ENCODE measurements around the gene URI1.
"Not testable (repeated sequence)": the region's sequence is repeated elsewhere in the genome, so short reads cannot be mapped to it uniquely, and the experiment has no call there.

URI1 gene

GRCh38 chr19:29941828-29942403, at the start of gene URI1:
URI1 (plus strand) TSS chr19:29942239; CDS start chr19:29942548, 309 bp downstream.
- peak; percentile 89 for DNase-seq (ENCODE audit: low spot score)

DNA sequence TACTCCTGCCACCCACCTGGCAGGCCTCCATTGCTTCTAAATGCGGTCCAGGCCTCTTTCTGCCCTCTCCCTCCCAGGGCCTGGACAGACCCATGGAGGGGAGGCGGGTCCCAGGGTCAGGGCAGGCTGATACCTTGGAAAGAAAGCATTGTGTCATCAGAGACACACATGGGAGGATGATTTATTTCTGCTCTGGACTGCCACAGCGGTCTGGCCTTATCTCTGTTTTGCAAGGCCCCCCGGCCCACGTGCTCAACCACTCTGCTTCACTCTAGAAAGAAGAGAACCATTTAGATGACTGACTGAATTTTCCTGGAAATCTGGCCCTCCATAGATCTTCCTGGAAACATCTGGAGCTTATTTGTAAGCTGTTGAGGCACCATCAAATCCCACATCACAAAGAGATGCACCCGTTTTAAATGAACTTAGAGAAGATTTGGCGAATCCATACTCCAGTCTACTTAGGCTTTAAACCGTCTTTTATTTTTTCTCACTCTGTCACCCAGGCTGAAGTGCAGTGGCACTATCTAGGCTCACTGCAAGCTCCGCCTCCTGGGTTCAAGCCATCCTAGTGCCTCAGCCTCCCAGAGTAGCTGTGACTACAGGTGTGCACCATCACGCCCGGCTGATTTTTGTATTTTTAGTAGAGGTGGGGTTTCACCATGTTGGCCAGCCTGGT, 48.3 kb upstream of the URI1 start:
- no peak for DNase-seq (ENCODE audit: low spot score)

DNA sequence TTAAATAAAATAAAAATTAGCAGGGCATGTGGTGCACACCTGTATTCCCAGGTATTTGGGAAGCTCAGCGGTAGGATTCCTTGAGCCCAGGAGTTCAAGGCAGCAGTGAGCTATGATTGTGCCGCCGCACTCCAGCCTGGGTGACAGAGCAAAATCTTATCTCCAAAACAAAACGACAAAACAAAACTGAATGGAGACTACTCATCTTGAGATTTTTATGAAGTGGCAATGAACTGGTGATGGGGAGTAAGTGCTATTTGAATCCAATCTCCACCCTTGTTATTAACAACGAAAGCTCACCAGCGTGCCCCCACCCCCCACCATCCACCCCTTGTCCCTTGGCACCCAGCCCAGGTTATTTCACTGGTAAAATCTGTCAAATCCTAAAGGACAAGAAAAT, 45.2 kb upstream of the URI1 start:
- no peak for DNase-seq (ENCODE audit: low spot score)

DNA sequence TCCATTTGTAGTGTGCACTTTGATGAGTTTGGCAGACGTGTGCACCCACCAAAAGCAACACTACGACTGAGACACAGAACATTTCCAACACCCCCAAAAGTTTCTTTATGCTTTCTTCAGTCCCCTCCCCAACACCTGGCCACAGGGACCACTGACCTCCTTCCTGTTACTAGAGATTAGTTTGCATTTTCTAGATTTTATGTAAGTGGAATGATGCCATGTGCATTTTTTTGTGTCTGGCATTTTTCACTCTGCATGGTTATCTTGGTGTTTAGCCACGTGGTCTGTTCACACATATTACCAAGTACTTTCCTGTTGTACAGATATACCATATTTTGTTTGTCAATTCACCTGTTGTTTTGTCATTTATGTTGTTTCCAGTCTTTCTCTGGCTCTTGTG, 44.6 kb upstream of the URI1 start:
- no peak for DNase-seq (ENCODE audit: low spot score)

GRCh38 chr19:29904017-29904416, 38.0 kb upstream of the URI1 start:
- no peak for DNase-seq (ENCODE audit: low spot score)

DNA sequence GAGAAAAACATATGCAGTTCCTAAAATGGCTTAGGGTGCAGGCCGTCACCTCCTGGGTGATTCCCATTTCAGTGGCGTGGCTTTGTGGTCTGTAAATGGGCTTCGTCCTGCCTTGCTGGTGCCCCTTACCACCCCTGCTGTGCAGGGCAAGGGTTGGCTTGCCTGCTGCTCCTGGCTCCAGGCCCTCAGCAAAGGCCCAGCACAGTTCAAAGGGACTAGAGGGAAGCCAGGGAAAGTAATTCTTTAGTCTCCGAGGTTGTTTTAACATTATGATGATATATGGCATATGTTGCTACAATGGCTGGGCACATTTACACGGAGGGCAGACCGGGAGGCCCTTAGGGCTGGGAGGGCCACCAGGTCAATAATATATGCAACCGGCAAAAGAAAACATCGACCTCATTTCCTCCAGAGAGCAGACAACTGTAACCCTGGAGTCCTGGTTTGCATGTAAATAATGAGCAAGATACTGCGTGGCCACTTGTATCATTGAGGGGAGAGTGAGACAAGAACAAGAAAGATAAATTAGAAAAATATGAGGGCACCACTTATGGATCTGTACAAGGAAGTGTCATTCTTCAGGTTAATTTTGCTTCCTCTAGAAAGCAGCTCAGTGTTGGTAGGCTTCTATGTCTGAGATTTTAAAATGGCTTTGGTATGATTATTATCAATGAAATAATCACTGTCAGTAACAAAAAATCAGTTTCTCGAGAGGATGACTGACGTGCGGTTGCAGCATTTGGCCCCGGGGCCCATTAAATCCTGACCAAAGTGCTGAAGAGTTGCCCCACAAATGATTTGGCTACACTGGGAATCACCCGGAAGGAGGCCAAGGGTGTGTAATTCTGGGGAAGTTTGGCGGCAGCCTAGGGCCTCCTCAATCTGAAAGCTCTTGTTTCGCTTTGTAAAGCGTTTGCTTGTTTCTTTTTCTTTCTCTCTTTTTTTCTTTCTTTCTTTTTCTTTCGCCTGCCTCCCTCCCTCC, 32.8 kb upstream of the URI1 start:
- DNase-seq (ENCODE audit: low spot score), result no peak

- no peak for DNase-seq (ENCODE audit: low spot score)
These were observed 27.1 kb upstream of the URI1 start for GRCh38 chr19:29914933-29915332.

DNA sequence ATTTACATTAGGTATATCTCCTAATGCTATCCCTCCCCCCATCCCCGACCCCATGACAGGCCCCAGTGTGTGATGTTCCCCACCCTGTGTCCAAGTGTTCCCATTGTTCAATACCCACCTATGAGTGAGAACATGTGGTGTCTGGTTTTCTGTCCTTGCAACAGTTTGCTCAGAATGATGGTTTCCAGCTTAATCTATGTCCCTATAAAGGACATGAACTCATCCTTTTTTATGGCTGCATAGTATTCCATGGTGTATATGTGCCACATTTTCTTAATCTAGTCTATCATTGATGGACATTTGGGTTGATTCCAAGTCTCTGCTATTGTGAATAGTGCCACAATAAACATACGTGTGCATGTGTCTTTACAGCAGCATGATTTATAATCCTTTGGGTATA, 26.2 kb upstream of the URI1 start:
- not testable (repeated sequence) for DNase-seq (ENCODE audit: low spot score)

DNA sequence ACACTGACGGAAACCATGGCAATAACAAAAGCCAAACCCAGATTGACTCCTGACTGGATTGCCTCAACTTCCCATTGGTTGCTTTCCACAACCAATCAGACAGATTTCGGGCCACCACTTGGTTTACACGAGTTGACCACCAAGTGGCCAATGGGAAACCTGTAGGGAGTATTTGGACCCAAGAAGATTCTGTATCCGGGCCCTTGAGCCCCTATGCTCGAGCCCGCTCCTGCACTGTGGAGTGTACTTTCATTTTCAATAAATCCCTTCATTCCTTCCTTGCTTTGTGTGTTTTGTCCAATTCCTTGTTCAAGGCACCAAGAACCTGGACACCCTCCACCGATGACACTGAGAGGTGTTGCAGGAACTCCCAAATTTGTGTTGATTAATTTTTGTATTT, 24.1 kb upstream of the URI1 start:
- DNase-seq (ENCODE audit: low spot score), result no peak

GRCh38 chr19:29918891-29919290, 23.1 kb upstream of the URI1 start:
- no peak for DNase-seq (ENCODE audit: low spot score)

GRCh38 chr19:29922972-29923371, 19.1 kb upstream of the URI1 start:
- no peak for DNase-seq (ENCODE audit: low spot score)

DNA sequence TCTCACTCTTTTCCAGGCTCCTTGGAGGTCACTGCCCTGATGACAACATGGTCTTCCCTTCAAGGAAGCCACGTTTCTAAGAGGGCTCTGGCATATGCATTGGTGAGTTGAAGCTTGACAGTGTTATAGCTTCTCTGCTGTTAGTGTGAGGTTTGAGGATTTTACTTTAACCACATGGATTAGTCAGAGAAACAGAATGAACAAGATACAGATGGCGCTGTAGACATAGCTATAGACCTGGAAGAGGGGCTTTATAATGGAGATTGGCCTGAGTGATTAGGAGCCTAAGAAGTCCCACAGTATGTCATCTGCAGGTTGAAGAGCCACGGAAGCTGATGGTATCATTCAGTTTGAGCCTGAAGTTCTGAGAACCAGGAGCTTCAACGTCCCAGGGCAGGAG, 18.4 kb upstream of the URI1 start:
- DNase-seq (ENCODE audit: low spot score), result no peak

DNA sequence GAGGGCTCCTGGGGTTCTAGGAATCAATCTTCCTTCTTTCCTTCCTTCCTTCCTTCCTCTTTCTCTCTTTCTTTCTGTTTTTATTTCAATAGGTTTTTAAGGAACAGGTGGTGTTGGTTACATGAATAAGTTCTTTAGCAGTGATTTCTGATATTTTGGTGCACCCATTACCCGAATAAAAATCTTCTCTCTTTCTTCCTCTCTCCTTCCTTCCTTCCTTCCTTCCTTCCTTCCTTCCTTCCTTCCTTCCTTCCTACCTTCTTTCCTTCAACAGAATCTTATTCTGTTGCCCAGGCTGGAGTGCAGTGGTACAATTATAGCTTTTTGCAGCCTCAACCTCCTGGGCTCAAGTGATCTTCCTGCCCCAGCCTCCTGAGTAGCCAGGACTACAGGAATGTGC, 16.0 kb upstream of the URI1 start:
- no peak for DNase-seq (ENCODE audit: low spot score)

GRCh38 chr19:29926801-29927200, 15.2 kb upstream of the URI1 start:
- no peak for DNase-seq (ENCODE audit: low spot score)

DNA sequence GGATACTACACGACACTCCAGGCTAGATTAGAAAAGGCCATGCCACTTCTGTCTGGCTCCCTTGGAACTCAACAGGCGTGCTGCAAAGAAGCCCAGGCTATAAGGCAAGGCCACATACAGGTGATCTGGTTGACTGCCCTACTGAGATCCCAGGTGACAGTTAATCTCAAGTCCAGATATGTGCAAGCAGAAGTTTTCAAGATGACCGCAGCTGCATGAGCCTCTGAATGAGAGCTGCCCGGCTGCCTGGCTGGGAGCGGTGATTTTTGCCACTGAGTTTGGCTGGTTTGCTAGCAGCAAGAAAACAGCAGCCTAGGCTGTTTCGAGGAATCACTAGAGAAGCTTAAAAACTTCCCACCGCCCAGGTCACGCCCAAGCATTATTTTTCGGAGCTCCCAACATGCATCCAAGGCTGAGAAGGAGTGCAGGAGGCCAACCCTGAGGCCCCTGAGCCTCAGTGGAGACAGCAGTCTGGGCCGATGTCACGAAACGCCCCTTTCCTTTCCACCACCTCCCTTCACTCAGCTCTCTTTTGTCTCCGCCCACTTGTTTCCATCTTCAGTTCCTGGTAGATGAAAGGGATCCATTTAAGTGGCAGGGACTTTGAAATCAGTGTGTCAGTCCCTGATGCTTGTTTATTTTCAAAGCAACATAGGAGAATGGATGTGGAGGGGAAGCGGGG, 14.0 kb upstream of the URI1 start:
- DNase-seq (ENCODE audit: low spot score), result peak; percentile 62

DNA sequence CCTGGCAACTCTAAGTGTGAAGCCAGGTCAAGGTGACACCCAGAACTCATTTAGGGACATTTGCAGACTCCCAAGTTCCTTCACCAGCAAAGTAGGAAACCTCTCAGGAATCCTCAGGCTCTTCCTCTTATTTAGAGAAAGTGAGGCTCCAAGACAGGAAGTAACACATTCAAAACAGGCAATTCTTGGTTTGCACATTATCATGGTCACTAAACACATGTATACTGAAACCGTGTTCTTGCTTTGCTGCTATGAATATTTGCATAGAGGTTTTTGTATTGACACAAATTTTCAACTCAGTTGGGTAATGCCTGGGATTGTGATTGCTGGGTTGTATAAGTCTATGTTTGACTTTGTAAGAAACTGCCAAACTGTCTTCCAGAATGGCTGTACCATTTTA, 13.2 kb upstream of the URI1 start:
- no peak for DNase-seq (ENCODE audit: low spot score)

DNA sequence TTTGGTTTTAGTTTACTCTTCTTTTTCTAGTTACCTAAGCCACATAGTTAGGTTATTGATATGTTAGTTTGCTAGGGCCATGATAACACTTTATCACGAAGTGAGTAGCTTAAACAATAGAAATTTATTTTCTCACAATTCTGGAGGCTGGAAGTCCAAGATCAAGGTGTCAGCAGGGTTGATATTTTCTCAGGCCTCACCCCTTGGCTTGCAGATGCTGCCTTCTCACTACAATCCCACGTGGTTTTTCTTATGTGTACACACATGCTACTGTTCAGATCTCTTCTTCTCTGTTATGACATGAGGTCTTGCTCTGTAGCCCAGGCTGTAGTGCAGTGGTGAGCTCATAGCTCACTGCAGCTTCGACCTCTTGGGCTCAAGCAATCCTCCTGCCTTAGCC, 7.8 kb upstream of the URI1 start:
- no peak for DNase-seq (ENCODE audit: low spot score)

DNA sequence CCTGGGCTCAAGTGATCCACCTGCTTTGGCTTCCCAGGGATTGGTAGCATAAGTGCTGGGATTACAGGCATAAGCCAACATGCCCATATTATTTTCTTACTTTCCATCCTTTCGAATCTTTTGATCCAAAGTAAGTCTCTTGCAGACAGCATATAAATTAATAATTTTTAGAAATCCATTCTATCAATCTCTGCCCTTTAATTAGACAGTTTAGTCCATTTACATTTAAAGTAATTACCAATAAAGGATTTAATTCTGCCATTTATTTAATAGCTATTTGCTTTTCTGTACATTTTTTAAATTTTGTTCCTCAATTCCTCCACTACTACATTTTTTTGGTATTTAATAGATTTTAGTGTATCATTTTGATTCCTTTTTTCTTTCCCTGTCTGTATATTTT, 7.3 kb upstream of the URI1 start:
- DNase-seq (ENCODE audit: low spot score), result no peak

- DNase-seq (ENCODE audit: low spot score), result no peak
These were observed 5.6 kb upstream of the URI1 start for GRCh38 chr19:29936409-29936808.

- DNase-seq (ENCODE audit: low spot score), result no peak
These were observed 2.4 kb upstream of the URI1 start for GRCh38 chr19:29939628-29940027.

DNA sequence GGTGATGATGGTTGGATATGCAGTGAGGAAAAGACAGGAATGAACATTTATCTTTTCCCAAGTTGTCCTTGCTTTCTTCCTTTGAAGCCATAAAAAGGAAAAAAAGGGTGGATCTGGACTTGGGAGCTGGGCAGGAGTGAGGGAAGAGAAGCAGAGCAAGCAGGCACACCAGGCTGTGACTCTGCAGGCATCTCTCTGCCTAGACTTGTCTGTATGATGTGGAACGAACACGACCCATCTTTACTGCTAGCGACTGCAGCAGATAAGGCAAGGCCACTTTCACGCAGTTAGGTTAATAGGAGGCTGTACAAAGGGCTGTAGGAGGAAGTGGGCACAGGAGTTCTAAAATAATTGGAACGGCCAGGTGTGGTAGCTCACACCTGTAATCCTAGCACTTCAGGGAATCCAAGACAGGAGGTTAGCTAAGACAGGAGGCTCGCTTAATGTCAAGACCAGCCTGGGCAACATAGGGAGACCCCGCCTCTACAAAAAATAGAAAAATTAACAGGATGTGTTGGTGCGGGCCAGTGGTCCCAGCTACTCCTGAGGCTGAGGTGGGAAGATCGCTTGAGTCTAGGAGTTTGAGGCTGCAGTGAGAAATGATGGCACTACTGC, 961 bp upstream of the URI1 start:
- no peak for DNase-seq (ENCODE audit: low spot score)
